OCI-LY3 (cell line): ENCODE measurements around the gene ZNF695.
A peak's percentile ranks its signal among the peaks of the same experiment; 100 is the strongest.

ENCODE experiments used
- H2AFZ ChIP-seq: fragments of 200-600, 300-600 bp; shearing (Covaris generic); 2 replicates; pipeline ENCODE4 v1.6.0; 2014; ENCODE audit warnings: antibody characterized with exemption, low read depth, low read length
- H3K27ac ChIP-seq: fragments of 200-600, 300-600 bp; sonication (generic); 2 replicates; pipeline ENCODE4 v1.5.1; 2014; ENCODE audit warnings: mild to moderate bottlenecking, low read length, moderate library complexity, mixed read lengths
- H3K27me3 ChIP-seq: fragments of 200-600, 300-600 bp; sonication (generic); 2 replicates; pipeline ENCODE4 v1.6.1; 2014; ENCODE audit warnings: low read depth, low read length, mixed read lengths
- H3K36me3 ChIP-seq: fragments of 200-600, 300-600 bp; sonication (generic); replicated peaks from 2 replicates; pipeline ENCODE3; 2014; ENCODE audit warnings: low read depth, low read length, mixed read lengths
- H3K4me1 ChIP-seq: fragments of 300-600, 200-600 bp; sonication (generic); 2 replicates; pipeline ENCODE4 v1.6.1; 2014; ENCODE audit warnings: low read length, mixed read lengths
- H3K4me2 ChIP-seq: fragments of 200-600, 300-600 bp; sonication (generic); 2 replicates; pipeline ENCODE4 v1.6.1; 2014; ENCODE audit warnings: low read length, mixed read lengths
- H3K4me3 ChIP-seq: fragments of 300-600, 200-600 bp; sonication (generic); 2 replicates; pipeline ENCODE4 v1.5.1; 2014; ENCODE audit warnings: antibody characterized with exemption, mild to moderate bottlenecking, low read length, moderate library complexity
- H3K79me2 ChIP-seq: fragments of 300-600, 200-600 bp; shearing (Covaris generic); 2 replicates; pipeline ENCODE4 v1.6.1; 2014; ENCODE audit warnings: mild to moderate bottlenecking, low read length, mixed read lengths
- H3K9ac ChIP-seq: fragments of 300-600, 200-600 bp; shearing (Covaris generic); 2 replicates; pipeline ENCODE4 v1.6.0; 2014; ENCODE audit warnings: mild to moderate bottlenecking, low read length, moderate library complexity
- H3K9me3 ChIP-seq: fragments of 200-600, 300-600 bp; shearing (Covaris generic); 2 replicates; pipeline ENCODE4 v1.6.1; 2014; ENCODE audit warnings: low read length, mixed read lengths; ENCODE audit not compliant: insufficient read depth
- H4K20me1 ChIP-seq: fragments of 200-600, 300-600 bp; sonication (generic); 2 replicates; pipeline ENCODE4 v1.6.1; 2016; ENCODE audit warnings: low read length, mixed read lengths; ENCODE audit not compliant: insufficient read depth
- EZH2phosphoT487 ChIP-seq: fragments of 200-600 bp; shearing (Covaris generic); IDR thresholded peaks from 2 replicates; pipeline ENCODE4 v1.6.1; 2018; ENCODE audit warnings: antibody characterized with exemption, mixed run types, low read depth
- TF ChIP-seq, protein P1 (sequence below): fragments of 200-600, 300-600 bp; sonication (generic); IDR thresholded peaks from 2 replicates; pipeline ENCODE4 v1.5.1; 2014; ENCODE audit warnings: antibody characterized with exemption, low read length, low read depth

Gene ZNF695

DNA sequence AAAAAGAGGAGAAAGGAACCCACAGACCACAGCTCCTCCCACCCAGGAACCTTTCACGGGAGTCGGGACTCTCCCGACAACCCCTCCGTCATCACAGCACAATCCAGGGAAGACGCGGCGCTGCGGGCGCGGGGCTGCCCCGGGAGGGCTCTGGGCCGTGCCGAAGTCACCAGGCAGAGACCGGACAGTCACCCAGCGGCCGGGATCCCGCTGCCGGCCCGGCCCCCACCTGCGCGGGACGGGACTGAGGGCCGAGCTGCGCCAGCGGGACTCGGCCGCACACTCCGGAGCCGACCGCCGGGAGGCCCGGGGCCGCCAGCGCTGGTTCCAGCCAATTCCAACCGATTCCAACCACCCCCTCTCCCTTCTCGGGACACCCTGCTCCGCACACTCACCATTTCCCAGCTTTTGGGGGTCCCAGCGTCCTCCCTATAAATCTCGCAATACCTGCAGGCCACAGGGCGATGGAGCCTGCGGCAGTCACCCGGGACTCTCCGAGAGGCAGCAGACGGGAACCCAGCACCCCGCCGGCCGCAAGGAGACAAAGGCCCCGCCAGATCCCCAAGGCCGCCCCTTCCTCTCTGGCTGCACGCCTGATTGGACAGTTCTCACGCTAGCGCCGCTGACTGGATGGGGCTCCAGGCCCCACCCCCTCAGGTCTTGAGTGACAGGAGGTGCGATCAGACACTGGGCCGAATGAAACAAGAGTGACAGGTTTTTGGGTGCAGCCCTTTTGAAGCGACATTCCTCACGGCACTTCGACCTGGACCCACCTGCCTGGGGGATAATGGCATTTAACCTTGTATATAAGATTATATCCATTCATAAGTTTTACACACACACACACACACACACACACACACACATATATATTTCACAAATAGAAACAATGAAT is at the start of gene ZNF695:
Gene ZNF695, minus strand, starts transcription at position 547 of the 895 bp plus-strand sequence. Its CDS starts 149 bp downstream, at position 398.
- peak within 1 kb of the TSS; percentile 69 for H3K9ac ChIP-seq
- no peaks in the 10 kb centered on the region for H3K27me3 ChIP-seq
- H3K4me1 ChIP-seq = peaks cover 5% of the 10 kb centered on the region
- H3K4me3 ChIP-seq = peak within 1 kb of the TSS; percentile 80
- H2AFZ ChIP-seq = peak within 1 kb of the TSS; percentile 77
- H3K79me2 ChIP-seq = peaks cover 50% of the 10 kb centered on the region
- H4K20me1 ChIP-seq = no peaks in the 10 kb centered on the region
- peak within 1 kb of the TSS; percentile 59 for H3K4me2 ChIP-seq
- H3K36me3 ChIP-seq = peaks cover 39% of the 10 kb centered on the region
- peaks cover 25% of the 10 kb centered on the region; the same call in 1 of the 2 replicates for H3K9me3 ChIP-seq
- TF ChIP-seq EZH2phosphoT487 = no peak
- TF ChIP-seq, protein P1, sequence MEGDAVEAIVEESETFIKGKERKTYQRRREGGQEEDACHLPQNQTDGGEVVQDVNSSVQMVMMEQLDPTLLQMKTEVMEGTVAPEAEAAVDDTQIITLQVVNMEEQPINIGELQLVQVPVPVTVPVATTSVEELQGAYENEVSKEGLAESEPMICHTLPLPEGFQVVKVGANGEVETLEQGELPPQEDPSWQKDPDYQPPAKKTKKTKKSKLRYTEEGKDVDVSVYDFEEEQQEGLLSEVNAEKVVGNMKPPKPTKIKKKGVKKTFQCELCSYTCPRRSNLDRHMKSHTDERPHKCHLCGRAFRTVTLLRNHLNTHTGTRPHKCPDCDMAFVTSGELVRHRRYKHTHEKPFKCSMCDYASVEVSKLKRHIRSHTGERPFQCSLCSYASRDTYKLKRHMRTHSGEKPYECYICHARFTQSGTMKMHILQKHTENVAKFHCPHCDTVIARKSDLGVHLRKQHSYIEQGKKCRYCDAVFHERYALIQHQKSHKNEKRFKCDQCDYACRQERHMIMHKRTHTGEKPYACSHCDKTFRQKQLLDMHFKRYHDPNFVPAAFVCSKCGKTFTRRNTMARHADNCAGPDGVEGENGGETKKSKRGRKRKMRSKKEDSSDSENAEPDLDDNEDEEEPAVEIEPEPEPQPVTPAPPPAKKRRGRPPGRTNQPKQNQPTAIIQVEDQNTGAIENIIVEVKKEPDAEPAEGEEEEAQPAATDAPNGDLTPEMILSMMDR = no peak
- peak within 1 kb of the TSS; percentile 16 for H3K27ac ChIP-seq

GRCh38 chr1:247056071-247056470 is 48.2 kb upstream of the ZNF695 start:
- H3K4me1 ChIP-seq = no peaks in the 10 kb centered on the region
- H3K4me2 ChIP-seq = no peak overlapping the region
- H3K4me3 ChIP-seq = no peak overlapping the region
- H3K9me3 ChIP-seq = peaks cover 66% of the 10 kb centered on the region
- H4K20me1 ChIP-seq = no peaks in the 10 kb centered on the region
- H2AFZ ChIP-seq = no peak overlapping the region
- H3K27ac ChIP-seq = no peak overlapping the region
- no peak overlapping the region for H3K9ac ChIP-seq
- peaks cover 69% of the 10 kb centered on the region for H3K36me3 ChIP-seq
- peaks cover 81% of the 10 kb centered on the region for H3K79me2 ChIP-seq
- H3K27me3 ChIP-seq = no peaks in the 10 kb centered on the region
- TF ChIP-seq, protein P1 = no peak

DNA sequence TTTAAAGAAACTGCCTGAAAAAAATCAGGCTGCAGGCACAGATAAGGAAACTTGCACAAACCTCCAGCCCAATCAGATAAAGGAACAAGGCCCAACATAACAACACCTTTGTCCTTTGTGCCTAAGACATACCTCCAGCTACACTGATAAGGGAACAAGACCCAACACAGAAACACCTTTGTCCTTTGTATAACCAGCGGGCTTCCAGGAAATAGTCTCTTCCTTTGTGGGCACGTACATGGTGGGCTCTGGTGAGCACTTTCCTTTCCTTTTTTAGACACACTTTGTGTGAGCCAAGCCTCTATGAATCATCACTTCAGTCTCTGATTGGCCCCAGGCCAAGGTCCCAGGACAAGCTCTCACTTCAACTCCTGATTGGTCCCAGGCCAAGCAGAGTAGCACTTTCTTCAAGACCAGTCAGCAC is 47.1 kb upstream of the ZNF695 start:
- H2AFZ ChIP-seq = no peak overlapping the region
- peaks cover 72% of the 10 kb centered on the region for H3K79me2 ChIP-seq
- H3K9me3 ChIP-seq = peaks cover 69% of the 10 kb centered on the region
- H3K4me3 ChIP-seq = no peak overlapping the region
- H3K27ac ChIP-seq = no peak overlapping the region
- H4K20me1 ChIP-seq = no peaks in the 10 kb centered on the region
- H3K4me2 ChIP-seq = no peak overlapping the region
- no peaks in the 10 kb centered on the region for H3K4me1 ChIP-seq
- no peaks in the 10 kb centered on the region for H3K27me3 ChIP-seq
- peaks cover 67% of the 10 kb centered on the region for H3K36me3 ChIP-seq
- no peak overlapping the region for H3K9ac ChIP-seq
- no peak for TF ChIP-seq EZH2phosphoT487
- TF ChIP-seq, protein P1 = no peak

DNA sequence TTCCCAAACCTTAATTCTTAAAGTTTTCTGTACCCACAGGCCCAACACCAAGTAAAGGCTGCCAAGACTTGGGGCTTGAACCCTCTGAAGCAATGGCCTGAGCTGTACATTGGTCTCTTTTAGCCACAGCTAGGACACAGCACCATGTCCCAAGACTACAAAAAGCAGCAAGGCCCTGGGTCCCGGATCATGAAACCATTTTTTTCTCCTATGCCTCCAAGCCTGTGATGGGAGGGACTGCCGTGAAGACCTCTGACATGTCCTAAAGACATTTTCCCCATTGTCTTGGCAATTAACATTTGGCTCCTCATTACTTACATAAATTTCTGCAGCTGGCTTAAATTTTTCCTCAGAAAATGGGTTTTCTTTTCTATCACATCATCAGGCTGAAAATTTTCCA is 39.8 kb upstream of the ZNF695 start:
- no peak overlapping the region for H2AFZ ChIP-seq
- no peak for TF ChIP-seq EZH2phosphoT487
- TF ChIP-seq, protein P1 = no peak
- no peaks in the 10 kb centered on the region for H3K4me1 ChIP-seq
- H3K36me3 ChIP-seq = peaks cover 64% of the 10 kb centered on the region
- H3K27ac ChIP-seq = no peak overlapping the region
- H3K4me2 ChIP-seq = no peak overlapping the region
- no peaks in the 10 kb centered on the region for H3K27me3 ChIP-seq
- H3K9me3 ChIP-seq = peaks cover 77% of the 10 kb centered on the region
- H3K9ac ChIP-seq = no peak overlapping the region
- no peaks in the 10 kb centered on the region for H4K20me1 ChIP-seq
- H3K4me3 ChIP-seq = no peak overlapping the region
- peaks cover 53% of the 10 kb centered on the region for H3K79me2 ChIP-seq
